H1 (cell line): ENCODE data around the gene KNDC1.

Source experiments
- CTCF ChIP-seq, 3 experiments: IDR thresholded peaks; 1 replicate in 2 of 3; 2 replicates in 1 of 3; pipeline versions ENCODE4 v1.5.1 to v1.6.1; 2011; ENCODE audit warnings: low read length in 3 of 3, mild to moderate bottlenecking in 3 of 3, inconsistent platforms in 2 of 3, low read depth in 1 of 3, moderate library complexity in 1 of 3; ENCODE audit not compliant: insufficient read depth in 1 of 3; ENCODE audit errors: control extremely low read depth in 1 of 3
- POLR2A ChIP-seq, 2 experiments: IDR thresholded peaks; 1 replicate in 1 of 2; 2 replicates in 1 of 2; pipeline ENCODE4 v1.6.1; 2011; ENCODE audit warnings: low read depth in 2 of 2, low read length in 2 of 2, mild to moderate bottlenecking in 2 of 2; ENCODE audit errors: control extremely low read depth in 1 of 2
- POLR2AphosphoS5 ChIP-seq: IDR thresholded peaks from 2 replicates; pipeline ENCODE4 v1.6.1; 2011; ENCODE audit warnings: low read depth, low read length
- SIN3A ChIP-seq, 2 experiments: IDR thresholded peaks in 1 of 2; conservative IDR thresholded peaks in 1 of 2; 2 replicates each; pipeline ENCODE4 v1.6.1; 2011 to 2012; ENCODE audit warnings: low read length in 2 of 2, improper control_type of control experiment in 1 of 2, low read depth in 1 of 2, mild to moderate bottlenecking in 1 of 2
- YY1 ChIP-seq: IDR thresholded peaks from 2 replicates; pipeline ENCODE4 v1.6.1; 2011; ENCODE audit warnings: low read depth, mild to moderate bottlenecking, low read length

DNA sequence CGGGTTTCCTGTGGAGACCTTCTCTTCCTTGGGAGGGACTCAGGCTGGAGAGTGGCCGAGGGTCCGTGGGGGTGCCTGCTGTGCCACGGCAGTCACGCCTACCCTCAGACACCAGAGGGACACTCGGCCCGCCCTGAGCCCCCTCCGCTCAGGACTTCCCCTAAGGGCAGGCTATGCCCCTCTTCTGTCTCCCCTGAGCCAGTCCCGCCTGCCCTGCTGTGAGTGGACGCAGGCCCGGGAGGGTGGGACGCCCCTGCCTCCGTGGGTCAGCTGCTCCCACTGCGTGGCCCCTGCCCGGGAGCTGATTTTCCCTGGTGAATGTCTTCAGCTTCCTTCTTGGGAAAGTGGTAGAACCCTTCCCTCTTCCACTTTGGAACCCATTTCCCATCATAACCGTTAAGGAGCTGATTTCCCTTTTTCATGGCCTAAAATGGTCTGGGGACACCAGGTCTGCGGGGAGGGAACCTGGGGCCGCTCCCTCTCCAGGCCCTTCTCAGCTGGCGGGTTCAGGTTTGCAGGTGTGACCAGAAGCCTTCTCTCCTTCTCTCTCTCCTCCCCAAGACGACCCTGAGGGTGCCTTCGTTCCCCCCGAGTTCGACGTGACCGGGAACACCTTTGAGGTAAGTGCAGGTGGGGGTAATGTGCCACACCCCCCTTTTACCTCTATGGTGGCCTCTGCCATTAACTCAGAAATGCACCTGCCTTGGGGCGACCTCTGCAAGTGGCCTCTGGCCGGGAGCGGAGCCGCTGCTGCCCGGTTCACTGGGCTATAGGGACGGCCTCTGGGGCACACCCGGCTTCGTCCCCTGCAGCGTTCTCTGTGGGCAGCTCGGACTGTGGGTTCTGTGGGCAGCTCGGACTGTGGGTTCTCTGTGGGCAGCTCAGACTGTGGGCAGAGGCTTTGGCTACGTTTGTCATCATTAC, 7.9 kb downstream of the KNDC1 start:
- TF ChIP-seq SIN3A (conservative IDR thresholded peaks at IDR 0.05 in 1 of 2, IDR thresholded peaks at IDR 0.05 in 1 of 2; ENCODE audit: low read depth in 1 of 2, low read length in 2 of 2): no peak
- TF ChIP-seq POLR2A (IDR thresholded peaks at IDR 0.05; ENCODE audit: control extremely low read depth in 1 of 2, low read depth in 2 of 2, low read length in 2 of 2): no peak
- TF ChIP-seq POLR2AphosphoS5: no peak
- no peak for TF ChIP-seq YY1
- TF ChIP-seq CTCF (IDR thresholded peaks at IDR 0.05; ENCODE audit: control extremely low read depth in 1 of 3, insufficient read depth in 1 of 3, low read depth in 1 of 3, low read length in 3 of 3): no peak
